IMR-90 (cell line): ENCODE measurements around the gene TUSC2. TPM values are rescaled to one million over a fixed set of nuclear protein-coding genes. Genes with fewer than 3 reads are reported as not detected.

Experiments used
- ATAC-seq: fragments of 200-7000 bp; cut with Tn5 transposase; 2 replicates; pipeline ENCODE4 v1.9.1; 2020; ENCODE audit warnings: low read depth, mild to moderate bottlenecking, moderate library complexity
- BruUV-seq: library from RNA; stranded (reverse); fragments of 400-500 nt; replicated peaks from 2 replicates; lab custom pipeline; 2021; lab: Mats Ljungman, UMichigan
- CTCF ChIA-PET: fragments of 300-600 bp; formaldehyde crosslinking; extraction: SDS; loops from one replicate; lab custom pipeline; 2021; ENCODE audit warnings: antibody characterized with exemption; lab: Yijun Ruan, JAX
- POLR2A ChIA-PET: fragments of 300-600 bp; sonication (Branson Sonifier 250); formaldehyde crosslinking; loops from one replicate; lab custom pipeline; 2022; ENCODE audit warnings: antibody characterized with exemption; ENCODE audit not compliant: unreplicated experiment; lab: Charles Lee
- DNase-seq: peaks from one replicate; pipeline ENCODE4 v3.0.0; 2013
- H2AFZ ChIP-seq: replicated peaks from 2 replicates; pipeline ENCODE3; 2013; ENCODE audit warnings: low read length, mild to moderate bottlenecking; ENCODE audit not compliant: poor library complexity
- H2AK5ac ChIP-seq: 2 replicates; pipeline ENCODE4 v1.6.1; 2013; ENCODE audit warnings: low read depth, low read length, inconsistent platforms
- H2AK9ac ChIP-seq: replicated peaks from 2 replicates; pipeline ENCODE3; 2013; ENCODE audit warnings: mild to moderate bottlenecking, low read depth, low read length, moderate library complexity; ENCODE audit not compliant: poor library complexity
- H2BK120ac ChIP-seq: 2 replicates; pipeline ENCODE4 v1.6.1; 2013; ENCODE audit warnings: low read depth, low read length, inconsistent platforms
- H2BK15ac ChIP-seq: 3 replicates; pipeline ENCODE4 v1.6.1; 2013; ENCODE audit warnings: low read depth, low read length, inconsistent platforms
- H2BK20ac ChIP-seq: 2 replicates; pipeline ENCODE4 v1.6.1; 2013; ENCODE audit warnings: low read depth, mild to moderate bottlenecking, inconsistent platforms, low read length, moderate library complexity
- H2BK5ac ChIP-seq: 2 replicates; pipeline ENCODE4 v1.6.1; 2013; ENCODE audit warnings: mild to moderate bottlenecking, low read depth, low read length, inconsistent platforms; ENCODE audit not compliant: poor library complexity, severe bottlenecking
- H3K14ac ChIP-seq: replicated peaks from 2 replicates; pipeline ENCODE4 v1.6.1; 2013; ENCODE audit warnings: low read depth, low read length, inconsistent platforms
- H3K18ac ChIP-seq: 2 replicates; pipeline ENCODE4 v1.6.1; 2013; ENCODE audit warnings: low read depth, low read length, control low read depth
- H3K23ac ChIP-seq: 2 replicates; pipeline ENCODE4 v1.6.1; 2013; ENCODE audit warnings: low read depth, low read length, inconsistent platforms
- H3K27ac ChIP-seq: 2 replicates; pipeline ENCODE4 v1.5.1; 2013; ENCODE audit warnings: mild to moderate bottlenecking, control low read depth, low read length; ENCODE audit not compliant: insufficient read depth
- H3K27me3 ChIP-seq: 2 replicates; pipeline ENCODE4 v1.6.1; 2013; ENCODE audit warnings: low read length; ENCODE audit not compliant: control insufficient read depth, insufficient read depth
- H3K36me3 ChIP-seq: 2 replicates; pipeline ENCODE4 v1.6.1; 2013; ENCODE audit warnings: low read length, mixed read lengths; ENCODE audit not compliant: control insufficient read depth, insufficient read depth
- H3K4ac ChIP-seq: 2 replicates; pipeline ENCODE4 v1.6.1; 2013; ENCODE audit warnings: low read depth, low read length, inconsistent platforms
- H3K4me1 ChIP-seq: 2 replicates; pipeline ENCODE4 v1.6.1; 2013; ENCODE audit warnings: low read length, mixed read lengths; ENCODE audit not compliant: control insufficient read depth, insufficient read depth
- H3K4me2 ChIP-seq: 2 replicates; pipeline ENCODE4 v1.6.1; 2013; ENCODE audit warnings: low read depth, mild to moderate bottlenecking, control low read depth, low read length, moderate library complexity
- H3K4me3 ChIP-seq: 2 replicates; pipeline ENCODE4 v1.5.1; 2013; ENCODE audit warnings: low read depth, mild to moderate bottlenecking, control low read depth, low read length, moderate library complexity; ENCODE audit not compliant: insufficient read depth
- H3K56ac ChIP-seq: 2 replicates; pipeline ENCODE4 v1.6.1; 2013; ENCODE audit warnings: low read length, inconsistent platforms; ENCODE audit not compliant: insufficient read depth; ENCODE audit errors: extremely low read depth
- H3K79me1 ChIP-seq, 2 experiments: 2 replicates each; pipeline ENCODE4 v1.6.1; 2013; ENCODE audit warnings: low read length in 2 of 2, inconsistent platforms in 1 of 2, low read depth in 1 of 2
- H3K9ac ChIP-seq: 2 replicates; pipeline ENCODE4 v1.6.1; 2013; ENCODE audit warnings: low read depth, low read length, control low read depth
- H3K9me1 ChIP-seq: 2 replicates; pipeline ENCODE4 v1.6.1; 2013; ENCODE audit warnings: low read length, inconsistent platforms; ENCODE audit not compliant: insufficient read depth
- H3K9me3 ChIP-seq: 2 replicates; pipeline ENCODE4 v1.6.1; 2013; ENCODE audit warnings: low read length; ENCODE audit not compliant: control insufficient read depth, insufficient read depth
- H4K20me1 ChIP-seq: 2 replicates; pipeline ENCODE4 v1.6.1; 2013; ENCODE audit warnings: low read length, inconsistent platforms; ENCODE audit not compliant: insufficient read depth
- H4K5ac ChIP-seq: 2 replicates; pipeline ENCODE4 v1.6.1; 2013; ENCODE audit warnings: mild to moderate bottlenecking, low read depth, low read length, control low read depth
- H4K8ac ChIP-seq, 2 experiments: 2 replicates each; pipeline ENCODE4 v1.6.1; 2013; ENCODE audit warnings: low read depth in 2 of 2, low read length in 2 of 2, control low read depth in 1 of 2, inconsistent platforms in 1 of 2
- H4K91ac ChIP-seq: 2 replicates; pipeline ENCODE4 v1.6.1; 2013; ENCODE audit warnings: low read depth, low read length, inconsistent platforms; ENCODE audit not compliant: insufficient read depth
- BHLHE40 ChIP-seq: fragments of 150-350 bp; IDR thresholded peaks from 2 replicates; pipeline ENCODE4 v1.6.1; 2016; ENCODE audit warnings: mild to moderate bottlenecking, low read depth, low read length
- CEBPB ChIP-seq: IDR thresholded peaks from 2 replicates; pipeline ENCODE4 v1.6.1; 2012; ENCODE audit warnings: low read depth, low read length, improper control_type of control experiment
- CHD1 ChIP-seq: IDR thresholded peaks from 2 replicates; pipeline ENCODE4 v1.6.1; 2012; ENCODE audit warnings: low read depth, low read length, improper control_type of control experiment
- CTCF ChIP-seq: conservative IDR thresholded peaks from 2 replicates; pipeline ENCODE4 v1.5.1; 2012; ENCODE audit warnings: mild to moderate bottlenecking, low read depth, low read length, improper control_type of control experiment
- ELK1 ChIP-seq: fragments of 150-350 bp; IDR thresholded peaks from 2 replicates; pipeline ENCODE4 v1.6.1; 2016; ENCODE audit warnings: low read depth, mild to moderate bottlenecking, low read length, moderate library complexity, borderline replicate concordance
- FOS ChIP-seq: fragments of 150-350 bp; IDR thresholded peaks from 2 replicates; pipeline ENCODE4 v1.6.1; 2016; ENCODE audit warnings: low read depth, low read length
- MAFK ChIP-seq: IDR thresholded peaks from 2 replicates; pipeline ENCODE4 v1.6.1; 2012; ENCODE audit warnings: low read depth, low read length, improper control_type of control experiment
- MAZ ChIP-seq: IDR thresholded peaks from 2 replicates; pipeline ENCODE4 v1.6.1; 2012; ENCODE audit warnings: low read depth, mild to moderate bottlenecking, low read length, improper control_type of control experiment, moderate library complexity, borderline replicate concordance
- MXI1 ChIP-seq: IDR thresholded peaks from 2 replicates; pipeline ENCODE4 v1.6.1; 2012; ENCODE audit warnings: low read depth, mild to moderate bottlenecking, low read length, moderate library complexity, borderline replicate concordance
- NFE2L2 ChIP-seq: fragments of 150-350 bp; IDR thresholded peaks from 2 replicates; pipeline ENCODE4 v1.6.1; 2016; ENCODE audit warnings: low read depth, mild to moderate bottlenecking, low read length
- POLR2A ChIP-seq: IDR thresholded peaks from 2 replicates; pipeline ENCODE4 v1.6.1; 2012; ENCODE audit warnings: mild to moderate bottlenecking, low read depth, low read length
- RAD21 ChIP-seq: IDR thresholded peaks from 2 replicates; pipeline ENCODE4 v1.6.1; 2012; ENCODE audit warnings: low read length, improper control_type of control experiment
- RCOR1 ChIP-seq: IDR thresholded peaks from 2 replicates; pipeline ENCODE4 v1.6.1; 2012; ENCODE audit warnings: mild to moderate bottlenecking, low read length, improper control_type of control experiment; ENCODE audit not compliant: insufficient replicate concordance
- RFX5 ChIP-seq: IDR thresholded peaks from 2 replicates; pipeline ENCODE4 v1.8.0; 2012; ENCODE audit warnings: low read depth, mild to moderate bottlenecking, low read length, moderate library complexity
- SMC3 ChIP-seq: fragments of 150-350 bp; IDR thresholded peaks from 2 replicates; pipeline ENCODE4 v1.6.1; 2016; ENCODE audit warnings: low read depth, mild to moderate bottlenecking, antibody characterized with exemption, low read length, moderate library complexity
- WGBS, 2 experiments: methylation state at CpG; one replicate each; pipeline versions ENCODE4 v1.1.5 to v1.1.7; 2013; ENCODE audit warnings: missing lambda C conversion rate in 2 of 2; ENCODE audit not compliant: insufficient read length in 1 of 2; ENCODE audit errors: extremely low coverage in 2 of 2; 5-methylcytosine and 5-hydroxymethylcytosine counted together
- dilution Hi-C: fragments of 300-500 bp; cut with HindIII; formaldehyde crosslinking; loops from one replicate; pipeline ENCODE4 v1.14.3; 2018; ENCODE audit warnings: low sequenced_read_pairs; ENCODE audit not compliant: unreplicated experiment
- in situ Hi-C: fragments of 300-500 bp; cut with MboI; formaldehyde crosslinking; loops from 3 replicates; pipeline ENCODE4 v1.14.3; 2019; ENCODE audit warnings: low sequenced_read_pairs, inconsistent platforms, mixed read lengths
- intact Hi-C: fragments of 100-400 bp; cut with micrococcal nuclease; formaldehyde crosslinking; loops from 2 replicates; pipeline ENCODE4 v1.10.0; 2022
- polyA plus RNA-seq, 3 experiments: library from polyadenylated mRNA; depleted of rRNA; stranded (reverse); fragments of >200 nt; gene quantifications; 2 replicates each; pipeline ENCODE4 v1.2.3, GENCODE V29; 2012; ENCODE audit warnings: low replicate concordance in 1 of 3
- total RNA-seq: library from RNA; depleted of rRNA; stranded (reverse); fragments of >200 nt; gene quantifications from 2 replicates; pipeline ENCODE4 v1.2.3, GENCODE V29; 2012

The TUSC2 gene
- total and polyA plus RNA-seq, 2 of the 4 experiments (the other 2 are of a cell fraction) = 13.4 to 24.0 TPM

- peak within 1 kb of the TSS; percentile 90 for H2AK9ac ChIP-seq
- peak within 1 kb of the TSS; percentile 73 for H3K23ac ChIP-seq
- no peaks in the 10 kb centered on the region for H4K20me1 ChIP-seq
- H2BK120ac ChIP-seq = peak within 1 kb of the TSS; percentile 65; the same call in 1 of the 2 replicates
- ATAC-seq = peak; percentile 96
- H3K4me2 ChIP-seq = peak within 1 kb of the TSS; percentile 92
- peaks cover 13 to 28% of the 10 kb centered on the region in 2 experiments; a peak in 3 of 4 replicates for H3K79me1 ChIP-seq
- H3K14ac ChIP-seq = peak within 1 kb of the TSS; percentile 56
- H2BK5ac ChIP-seq = peak within 1 kb of the TSS; percentile 74
- H2AFZ ChIP-seq = peak within 1 kb of the TSS; percentile 95
- peak; percentile 99 for DNase-seq
- peak within 1 kb of the TSS; percentile 50 for H3K18ac ChIP-seq
- in situ Hi-C loops (no loop called here), dilution Hi-C loops (no loop called here), intact Hi-C loops (no loop called here)
- 0% methylated on average over 38 of the region's 61 CpGs; no CpG with 5 or more reads in 1 of the 2 experiments for WGBS, 2 experiments
- POLR2A ChIA-PET = interaction anchor here (0.7 kb wide), 1 partner anchor 17 kb away, joined by 15 read pairs; no protein-coding TSS in a partner anchor
- TF ChIP-seq MXI1 = peak; percentile 86; the same call in 1 of the 2 replicates
- TF ChIP-seq RAD21 = no peak
- TF ChIP-seq ELK1 = no peak
- peak; percentile 31; the same call in 1 of the 2 replicates for TF ChIP-seq CTCF
- no peak for TF ChIP-seq RCOR1
- TF ChIP-seq NFE2L2 = no peak
- no peak for TF ChIP-seq MAFK
- peak; percentile 71 for TF ChIP-seq CEBPB
- no peak for TF ChIP-seq RFX5
- TF ChIP-seq BHLHE40 = peak; percentile 52
- TF ChIP-seq FOS = no peak
- peak; percentile 64; the same call in 1 of the 2 replicates for TF ChIP-seq MAZ
- TF ChIP-seq POLR2A = peak; percentile 92
- 0 out of 2 replicates have a peak, but pooled peaks have one; percentile 11 for TF ChIP-seq CHD1
- no peak for TF ChIP-seq SMC3
- no peaks in the 10 kb centered on the region for H3K36me3 ChIP-seq
- H3K27me3 ChIP-seq = no peaks in the 10 kb centered on the region
- peak within 1 kb of the TSS; percentile 82 for H3K27ac ChIP-seq
- H3K4me1 ChIP-seq = peaks cover 13% of the 10 kb centered on the region
- H3K56ac ChIP-seq = peak within 1 kb of the TSS; percentile 41
- H3K9me3 ChIP-seq = no peaks in the 10 kb centered on the region
- H4K91ac ChIP-seq = peak within 1 kb of the TSS; percentile 60
- H3K9ac ChIP-seq = peak within 1 kb of the TSS; percentile 83
- H2AK5ac ChIP-seq = peak within 1 kb of the TSS; percentile 91
- CTCF ChIA-PET = interaction anchor here (1.9 kb wide), 1 partner anchor 25 kb away, joined by 4 read pairs; no protein-coding TSS in a partner anchor
- H4K8ac ChIP-seq = peak within 1 kb of the TSS; percentile 80 to 88
- peaks cover 17% of the 10 kb centered on the region for H3K9me1 ChIP-seq
- peak within 1 kb of the TSS; percentile 86 for H3K4ac ChIP-seq
- no TSS peak for BruUV-seq
- peak within 1 kb of the TSS; percentile 78 for H4K5ac ChIP-seq
- peak within 1 kb of the TSS; percentile 15; the same call in 1 of the 2 replicates for H2BK20ac ChIP-seq
- H2BK15ac ChIP-seq = peak within 1 kb of the TSS; percentile 18; the same call in 1 of the 3 replicates
- H3K4me3 ChIP-seq = peak within 1 kb of the TSS; percentile 85
Observed at GRCh38 chr3:50298836-50299637, 29.0 kb downstream of the TUSC2 start, which contains the start of the genes HYAL3 and NAA80. TSS of gene HYAL3 (minus strand) at chr3:50299405. CDS start at chr3:50295602, 3,803 bp downstream. TSS of gene NAA80 (minus strand) at chr3:50299405. CDS start at chr3:50297463, 1,942 bp downstream.
